Measurements from ENCODE around the gene CFAP221.
A peak's percentile ranks its signal among the peaks of the same experiment; 100 is the strongest.

Gene CFAP221

GRCh38 chr2:119696494-119697030 lies 152.3 kb downstream of the CFAP221 start:
- Histone ChIP-seq H2AFZ (ENCODE audit: low read length) (no peak overlapping the region), H3K9ac (ENCODE audit: low read length) (no peak overlapping the region), H3K79me2 (ENCODE audit: low read length) (no peaks in the 10 kb centered on the region), H3K4me2 (ENCODE audit: low read depth, low read length) (no peak overlapping the region), H3F3A (ENCODE audit: insufficient read depth, low read length) (peaks cover 7% of the 10 kb centered on the region; the same call in 1 of the 2 replicates), H3K36me3 (replicated peaks; ENCODE audit: insufficient read depth, low read length) (no peaks in the 10 kb centered on the region), H3K9me2 (replicated peaks; ENCODE audit: insufficient read depth, low read length) (no peaks in the 10 kb centered on the region), H3K4me3 (ENCODE audit: low read length) (no peak overlapping the region), H3K27ac (ENCODE audit: low read length) (no peak overlapping the region), H3K9me3 (replicated peaks; ENCODE audit: insufficient read depth, low read length) (no peaks in the 10 kb centered on the region), H3K27me3 (replicated peaks; ENCODE audit: insufficient read depth, low read length) (no peaks in the 10 kb centered on the region), H4K20me1 (ENCODE audit: insufficient read depth, low read length) (no peaks in the 10 kb centered on the region), H3K4me1 (ENCODE audit: low read length) (peaks cover 20% of the 10 kb centered on the region)
- no peak for TF ChIP-seq EZH2 (optimal IDR thresholded peaks at IDR 0.05; ENCODE audit: low read depth, low read length)
- TF ChIP-seq EZH2phosphoT487 (IDR thresholded peaks at IDR 0.05; ENCODE audit: low read length): no peak
- TF ChIP-seq CTCF (IDR thresholded peaks at IDR 0.05; ENCODE audit: low read length): no peak
- no peak for DNase-seq

DNA sequence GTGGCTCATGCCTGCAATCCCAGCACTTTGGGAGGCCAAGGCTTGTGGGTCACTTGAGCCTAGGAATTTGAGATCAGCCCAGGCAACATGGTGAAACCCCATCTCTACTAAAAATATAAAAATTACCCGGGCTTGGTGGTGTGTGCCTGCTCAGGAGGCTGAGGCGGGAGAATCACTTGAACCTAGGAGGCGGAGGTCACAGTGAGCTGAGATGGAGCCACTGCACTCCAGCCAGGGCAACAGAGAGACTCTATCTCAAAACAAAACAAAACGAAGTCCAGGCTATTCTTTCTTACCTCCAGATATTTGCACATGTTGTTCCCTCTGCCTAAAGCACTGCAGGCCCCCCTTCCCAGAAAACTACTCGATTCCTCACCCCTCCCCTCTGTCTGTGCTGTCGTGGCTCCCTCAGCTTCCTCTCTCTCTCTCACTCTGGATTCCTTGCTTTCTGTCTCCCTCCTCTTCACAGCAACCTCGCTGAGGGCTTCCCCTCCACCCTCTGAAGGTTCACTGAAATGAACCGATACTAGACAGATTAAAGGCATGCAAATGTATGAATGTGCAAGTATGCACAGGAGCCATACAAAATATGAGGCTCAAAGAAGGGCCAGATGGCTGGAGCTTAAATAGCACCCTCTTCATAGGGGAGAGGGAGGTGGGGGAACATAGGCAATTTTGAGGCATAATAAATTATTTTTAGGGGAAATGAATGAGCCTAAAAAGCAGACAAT lies 153.2 kb downstream of the CFAP221 start:
- Histone ChIP-seq H3K27me3 (replicated peaks; ENCODE audit: insufficient read depth, low read length) (no peaks in the 10 kb centered on the region), H3K4me2 (ENCODE audit: low read depth, low read length) (peak overlapping the region; percentile 57), H3K4me1 (ENCODE audit: low read length) (peaks cover 20% of the 10 kb centered on the region), H3K9me2 (replicated peaks; ENCODE audit: insufficient read depth, low read length) (no peaks in the 10 kb centered on the region), H3F3A (ENCODE audit: insufficient read depth, low read length) (peaks cover 7% of the 10 kb centered on the region; the same call in 1 of the 2 replicates), H3K27ac (ENCODE audit: low read length) (peak overlapping the region; percentile 24; the same call in 1 of the 2 replicates), H4K20me1 (ENCODE audit: insufficient read depth, low read length) (no peaks in the 10 kb centered on the region), H3K9me3 (replicated peaks; ENCODE audit: insufficient read depth, low read length) (no peaks in the 10 kb centered on the region), H3K79me2 (ENCODE audit: low read length) (no peaks in the 10 kb centered on the region), H2AFZ (ENCODE audit: low read length) (peak overlapping the region; percentile 43), H3K4me3 (ENCODE audit: low read length) (peak overlapping the region; percentile 37), H3K36me3 (replicated peaks; ENCODE audit: insufficient read depth, low read length) (no peaks in the 10 kb centered on the region), H3K9ac (ENCODE audit: low read length) (no peak overlapping the region)
- no peak for TF ChIP-seq EZH2phosphoT487 (IDR thresholded peaks at IDR 0.05; ENCODE audit: low read length)
- TF ChIP-seq CTCF (IDR thresholded peaks at IDR 0.05; ENCODE audit: low read length): no peak
- TF ChIP-seq EZH2 (optimal IDR thresholded peaks at IDR 0.05; ENCODE audit: low read depth, low read length): no peak
- DNase-seq: peak; percentile 73

GRCh38 chr2:119698246-119698645 lies 154.0 kb downstream of the CFAP221 start:
- Histone ChIP-seq H3K27ac (ENCODE audit: low read length) (no peak overlapping the region), H3K4me3 (ENCODE audit: low read length) (no peak overlapping the region), H3K9me2 (replicated peaks; ENCODE audit: insufficient read depth, low read length) (no peaks in the 10 kb centered on the region), H3K27me3 (replicated peaks; ENCODE audit: insufficient read depth, low read length) (no peaks in the 10 kb centered on the region), H3K4me2 (ENCODE audit: low read depth, low read length) (peak overlapping the region; percentile 57; the same call in 1 of the 2 replicates), H3K4me1 (ENCODE audit: low read length) (peaks cover 20% of the 10 kb centered on the region), H3K9me3 (replicated peaks; ENCODE audit: insufficient read depth, low read length) (no peaks in the 10 kb centered on the region), H4K20me1 (ENCODE audit: insufficient read depth, low read length) (no peaks in the 10 kb centered on the region), H3K36me3 (replicated peaks; ENCODE audit: insufficient read depth, low read length) (no peaks in the 10 kb centered on the region), H2AFZ (ENCODE audit: low read length) (no peak overlapping the region), H3K79me2 (ENCODE audit: low read length) (no peaks in the 10 kb centered on the region), H3K9ac (ENCODE audit: low read length) (no peak overlapping the region), H3F3A (ENCODE audit: insufficient read depth, low read length) (peaks cover 7% of the 10 kb centered on the region; the same call in 1 of the 2 replicates)
- DNase-seq: no peak
- TF ChIP-seq EZH2phosphoT487 (IDR thresholded peaks at IDR 0.05; ENCODE audit: low read length) (no peak), CTCF (IDR thresholded peaks at IDR 0.05; ENCODE audit: low read length) (no peak), EZH2 (optimal IDR thresholded peaks at IDR 0.05; ENCODE audit: low read depth, low read length) (no peak)
